MM.1S (cell line): ENCODE data around the gene GAB3.
"Not testable (repeated sequence)": the region's sequence is repeated elsewhere in the genome, so short reads cannot be mapped to it uniquely, and the experiment has no call there.

ENCODE experiments used
- DNase-seq: peaks from one replicate; pipeline ENCODE4 v3.0.0-alpha.2; 2015
- H2AFZ ChIP-seq: fragments of 300-600 bp; sonication (generic); 2 replicates; pipeline ENCODE4 v1.6.0; 2016; ENCODE audit warnings: antibody characterized with exemption, low read length
- H3F3A ChIP-seq: fragments of 300-600 bp; sonication (generic); 2 replicates; pipeline ENCODE4 v1.6.1; 2016; ENCODE audit warnings: mild to moderate bottlenecking, antibody characterized with exemption, low read length, moderate library complexity, mixed read lengths; ENCODE audit not compliant: insufficient read depth
- H3K27ac ChIP-seq: fragments of 300-600 bp; sonication (generic); 2 replicates; pipeline ENCODE4 v1.5.1; 2016; ENCODE audit warnings: mild to moderate bottlenecking, low read length
- H3K27me3 ChIP-seq: fragments of 300-600 bp; sonication (generic); replicated peaks from 2 replicates; pipeline ENCODE4 v1.6.0; 2016; ENCODE audit warnings: low read length; ENCODE audit not compliant: insufficient read depth
- H3K36me3 ChIP-seq: fragments of 300-600 bp; sonication (generic); replicated peaks from 2 replicates; pipeline ENCODE4 v1.6.1; 2016; ENCODE audit warnings: mild to moderate bottlenecking, low read length, mixed read lengths; ENCODE audit not compliant: insufficient read depth
- H3K4me1 ChIP-seq: fragments of 300-600 bp; sonication (generic); 2 replicates; pipeline ENCODE4 v1.6.1; 2016; ENCODE audit warnings: low read length, mixed read lengths
- H3K4me2 ChIP-seq: fragments of 300-600 bp; sonication (generic); 2 replicates; pipeline ENCODE4 v1.6.0; 2016; ENCODE audit warnings: low read depth, low read length
- H3K4me3 ChIP-seq: fragments of 300-600 bp; sonication (generic); 2 replicates; pipeline ENCODE4 v1.5.1; 2016; ENCODE audit warnings: low read length, mixed read lengths
- H3K79me2 ChIP-seq: fragments of 300-600 bp; sonication (generic); 2 replicates; pipeline ENCODE4 v1.6.1; 2016; ENCODE audit warnings: mixed run types, low read length, mixed read lengths
- H3K9ac ChIP-seq: fragments of 300-600 bp; sonication (generic); 2 replicates; pipeline ENCODE4 v1.6.1; 2016; ENCODE audit warnings: low read length, mixed read lengths
- H3K9me2 ChIP-seq: fragments of 300-600 bp; sonication (generic); replicated peaks from 2 replicates; pipeline ENCODE4 v1.6.1; 2016; ENCODE audit warnings: mild to moderate bottlenecking, low read length, mixed read lengths; ENCODE audit not compliant: insufficient read depth
- H3K9me3 ChIP-seq: fragments of 300-600 bp; sonication (generic); replicated peaks from 2 replicates; pipeline ENCODE4 v1.6.1; 2016; ENCODE audit warnings: mild to moderate bottlenecking, low read length, mixed read lengths; ENCODE audit not compliant: insufficient read depth
- H4K20me1 ChIP-seq: fragments of 300-600 bp; sonication (generic); 2 replicates; pipeline ENCODE4 v1.6.1; 2016; ENCODE audit warnings: mild to moderate bottlenecking, low read length, moderate library complexity, mixed read lengths; ENCODE audit not compliant: insufficient read depth
- EZH2 ChIP-seq: fragments of 300-600 bp; sonication (generic); optimal IDR thresholded peaks from 2 replicates; pipeline ENCODE3; 2017; ENCODE audit warnings: low read depth, mild to moderate bottlenecking, antibody characterized with exemption, low read length, mixed read lengths
- EZH2phosphoT487 ChIP-seq: fragments of 300-600 bp; sonication (generic); IDR thresholded peaks from 2 replicates; pipeline ENCODE4 v1.6.1; 2018; ENCODE audit warnings: antibody characterized with exemption, low read length
- TF ChIP-seq, protein P1 (sequence below): fragments of 300-600 bp; sonication (generic); IDR thresholded peaks from 2 replicates; pipeline ENCODE4 v1.5.1; 2016; ENCODE audit warnings: antibody characterized with exemption, low read length, mixed read lengths

The GAB3 gene

DNA sequence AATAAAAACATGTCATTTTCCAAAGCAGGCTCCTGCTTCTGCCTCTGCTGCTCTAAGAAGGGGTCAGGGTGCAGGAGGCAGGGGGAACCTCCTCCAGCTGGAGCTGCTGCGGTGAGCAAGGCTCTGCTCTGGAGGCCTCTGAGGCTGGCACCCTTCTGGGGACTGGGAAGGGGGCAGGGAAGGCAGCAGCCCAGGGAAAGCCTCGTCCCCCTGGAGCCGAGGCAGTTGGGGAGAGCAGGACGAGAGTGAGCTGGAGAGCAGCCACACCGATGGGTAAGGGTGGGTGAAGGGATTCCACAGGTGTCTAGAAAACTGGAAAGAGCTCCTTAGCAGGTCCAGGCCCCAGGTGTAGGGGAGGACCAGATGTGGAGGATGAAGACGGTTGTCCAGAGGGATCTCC is 95.5 kb downstream of the GAB3 start:
- no peaks in the 10 kb centered on the region for H3K27me3 ChIP-seq
- H2AFZ ChIP-seq, result no peak overlapping the region
- H3K4me1 ChIP-seq, result no peaks in the 10 kb centered on the region
- no peaks in the 10 kb centered on the region for H3K36me3 ChIP-seq
- no peaks in the 10 kb centered on the region for H3K9me2 ChIP-seq
- H3K4me2 ChIP-seq, result no peak overlapping the region
- no peak overlapping the region for H3K27ac ChIP-seq
- TF ChIP-seq EZH2phosphoT487 (no peak), EZH2 (no peak)
- TF ChIP-seq, protein P1, sequence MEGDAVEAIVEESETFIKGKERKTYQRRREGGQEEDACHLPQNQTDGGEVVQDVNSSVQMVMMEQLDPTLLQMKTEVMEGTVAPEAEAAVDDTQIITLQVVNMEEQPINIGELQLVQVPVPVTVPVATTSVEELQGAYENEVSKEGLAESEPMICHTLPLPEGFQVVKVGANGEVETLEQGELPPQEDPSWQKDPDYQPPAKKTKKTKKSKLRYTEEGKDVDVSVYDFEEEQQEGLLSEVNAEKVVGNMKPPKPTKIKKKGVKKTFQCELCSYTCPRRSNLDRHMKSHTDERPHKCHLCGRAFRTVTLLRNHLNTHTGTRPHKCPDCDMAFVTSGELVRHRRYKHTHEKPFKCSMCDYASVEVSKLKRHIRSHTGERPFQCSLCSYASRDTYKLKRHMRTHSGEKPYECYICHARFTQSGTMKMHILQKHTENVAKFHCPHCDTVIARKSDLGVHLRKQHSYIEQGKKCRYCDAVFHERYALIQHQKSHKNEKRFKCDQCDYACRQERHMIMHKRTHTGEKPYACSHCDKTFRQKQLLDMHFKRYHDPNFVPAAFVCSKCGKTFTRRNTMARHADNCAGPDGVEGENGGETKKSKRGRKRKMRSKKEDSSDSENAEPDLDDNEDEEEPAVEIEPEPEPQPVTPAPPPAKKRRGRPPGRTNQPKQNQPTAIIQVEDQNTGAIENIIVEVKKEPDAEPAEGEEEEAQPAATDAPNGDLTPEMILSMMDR, result no peak
- no peak overlapping the region for H3K4me3 ChIP-seq
- no peaks in the 10 kb centered on the region for H3K79me2 ChIP-seq
- no peak for DNase-seq
- no peak overlapping the region for H3K9ac ChIP-seq
- no peaks in the 10 kb centered on the region for H3K9me3 ChIP-seq
- H4K20me1 ChIP-seq, result no peaks in the 10 kb centered on the region
- no peaks in the 10 kb centered on the region for H3F3A ChIP-seq

DNA sequence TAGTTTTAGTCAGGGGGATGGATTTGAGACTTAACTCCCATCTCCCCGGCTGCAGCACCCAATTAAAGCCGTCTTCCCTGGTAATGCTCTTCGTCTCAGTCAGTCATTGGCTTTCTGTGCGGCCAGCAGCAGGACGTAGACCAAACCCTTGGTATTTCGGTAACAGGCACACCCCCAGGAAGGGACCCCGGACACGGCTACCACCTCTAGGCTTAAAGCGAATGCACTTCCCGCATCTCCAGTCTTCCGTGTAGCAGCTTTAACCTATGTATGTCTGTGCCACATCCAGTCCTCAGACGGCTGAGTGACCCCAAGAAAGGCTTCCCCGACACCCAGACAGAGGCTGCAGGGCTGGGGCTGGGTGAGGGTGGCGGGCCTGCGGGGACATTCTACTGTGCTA is 96.0 kb downstream of the GAB3 start:
- no peak overlapping the region for H2AFZ ChIP-seq
- TF ChIP-seq, protein P1, result no peak
- TF ChIP-seq EZH2phosphoT487, result no peak
- no peak for TF ChIP-seq EZH2
- H3K9me2 ChIP-seq, result no peaks in the 10 kb centered on the region

DNA sequence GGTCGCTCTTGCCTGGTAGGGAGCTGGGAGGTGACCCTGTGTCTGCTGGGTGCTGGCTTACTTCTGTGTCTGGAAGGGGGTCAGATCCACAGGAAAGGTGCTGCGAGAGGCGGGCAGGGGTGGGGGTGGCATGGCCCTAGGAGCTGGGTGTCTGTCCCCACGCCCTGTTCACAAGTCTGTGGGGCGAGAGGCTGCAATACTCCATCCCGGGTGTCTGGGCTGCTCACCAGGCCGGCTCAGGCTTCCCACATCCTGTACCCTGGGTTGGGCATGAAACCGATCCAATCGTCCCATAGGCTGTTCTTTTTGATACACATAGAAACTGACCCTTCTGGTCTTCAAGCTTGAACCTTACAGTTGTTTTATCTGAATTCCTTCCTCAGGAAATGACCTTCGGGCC is 96.5 kb downstream of the GAB3 start:
- Histone ChIP-seq H3K79me2 (no peaks in the 10 kb centered on the region), H3K4me1 (no peaks in the 10 kb centered on the region), H3K36me3 (no peaks in the 10 kb centered on the region), H3K9me3 (no peaks in the 10 kb centered on the region), H3K9ac (no peak overlapping the region), H3K4me2 (no peak overlapping the region), H3K4me3 (no peak overlapping the region), H3F3A (no peaks in the 10 kb centered on the region), H3K9me2 (no peaks in the 10 kb centered on the region), H3K27ac (no peak overlapping the region), H4K20me1 (no peaks in the 10 kb centered on the region), H3K27me3 (0 out of 2 replicates have a peak, but pooled peaks cover 3% of the 10 kb centered on the region), H2AFZ (no peak overlapping the region)
- no peak for DNase-seq
- no peak for TF ChIP-seq EZH2
- TF ChIP-seq, protein P1, result no peak

More for the DNA sequence above, 96.0 kb downstream of the GAB3 start:
- Histone ChIP-seq H3K27me3 (0 out of 2 replicates have a peak, but pooled peaks cover under 1% of the 10 kb centered on the region), H3K36me3 (no peaks in the 10 kb centered on the region), H4K20me1 (no peaks in the 10 kb centered on the region), H3K27ac (no peak overlapping the region), H3K79me2 (no peaks in the 10 kb centered on the region), H3K9me3 (no peaks in the 10 kb centered on the region), H3K4me3 (no peak overlapping the region), H3K9ac (no peak overlapping the region), H3F3A (no peaks in the 10 kb centered on the region), H3K4me2 (no peak overlapping the region), H3K4me1 (no peaks in the 10 kb centered on the region)
- no peak for DNase-seq

DNA sequence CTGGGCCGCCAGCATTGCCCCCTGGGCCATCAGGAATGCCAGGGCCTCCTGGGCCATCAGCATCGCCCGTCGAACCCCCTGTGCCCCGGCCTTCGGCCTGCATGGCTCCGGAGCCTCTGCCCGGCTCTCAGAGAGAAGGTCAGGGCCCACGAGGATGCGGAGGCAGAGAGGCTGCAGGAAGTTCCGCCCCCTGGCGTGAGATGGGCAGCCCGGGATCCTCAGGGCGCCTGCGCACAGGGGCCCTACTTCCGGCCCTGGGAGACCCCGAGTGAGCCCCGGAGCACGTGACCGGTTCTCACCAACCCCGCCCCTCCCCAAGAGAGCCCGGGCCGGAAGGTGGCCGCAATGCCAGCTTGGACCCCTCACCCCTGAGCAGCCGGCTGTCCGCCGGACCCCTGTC is 97.5 kb downstream of the GAB3 start, which contains the start of gene CTAG2:
Gene CTAG2 (minus strand): TSS at position 167 of the 400 bp plus-strand sequence. CDS start 64 bp downstream, at position 103.
- not testable (repeated sequence) for H3K27ac ChIP-seq, H3K36me3 ChIP-seq, H3K9me3 ChIP-seq, H3K27me3 ChIP-seq, H3K4me1 ChIP-seq, H3K9me2 ChIP-seq, DNase-seq, H4K20me1 ChIP-seq, H2AFZ ChIP-seq, H3F3A ChIP-seq, H3K4me2 ChIP-seq, H3K79me2 ChIP-seq, H3K4me3 ChIP-seq, H3K9ac ChIP-seq
